Endothelial cell of umbilical vein (primary cell): Measurements from ENCODE around the gene LONRF3. TPM values are rescaled to one million over a fixed set of nuclear protein-coding genes. Genes with fewer than 3 reads are reported as not detected.

Source experiments
- BruUV-seq: library from RNA; stranded (reverse); fragments of 400-500 nt; replicated peaks from 2 replicates; lab custom pipeline; 2021; lab: Mats Ljungman, UMichigan
- CTCF ChIA-PET: fragments of 300-600, 350-600 bp; sonication (Branson Sonifier 250); formaldehyde crosslinking; loops from one replicate; lab custom pipeline; 2021; ENCODE audit warnings: antibody characterized with exemption, inconsistent platforms; lab: Charles Lee
- POLR2A ChIA-PET: fragments of 300-600, 350-600 bp; sonication (Branson Sonifier 250); formaldehyde crosslinking; loops from one replicate; lab custom pipeline; 2021; ENCODE audit warnings: antibody characterized with exemption, inconsistent platforms; lab: Charles Lee
- DNase-seq: peaks from one replicate; pipeline ENCODE4 v3.0.0-alpha.2; 2011; ENCODE audit warnings: low read depth, low spot score
- FAIRE-seq: peaks from 2 replicates; lab custom pipeline; 2011; peaks lifted over from hg19 to GRCh38; lab: Jason Lieb, UNC
- H2AFZ ChIP-seq: 2 replicates; pipeline ENCODE4 v1.6.0; 2012; ENCODE audit warnings: low read depth, low read length, control low read depth, inconsistent platforms
- H3K27ac ChIP-seq: 2 replicates; pipeline ENCODE4 v1.5.1; 2011; ENCODE audit warnings: low read depth, mild to moderate bottlenecking, control low read depth, low read length, moderate library complexity; ENCODE audit not compliant: insufficient read depth
- H3K27me3 ChIP-seq, 2 experiments: 2 replicates each; pipeline versions ENCODE4 v1.6.0 to v1.6.1; 2011; ENCODE audit warnings: low read length in 2 of 2, mixed read lengths in 1 of 2; ENCODE audit not compliant: control insufficient read depth in 2 of 2, insufficient read depth in 2 of 2
- H3K36me3 ChIP-seq, 2 experiments: 2 replicates in 1 of 2; 3 replicates in 1 of 2; pipeline ENCODE4 v1.5.1; 2011; ENCODE audit warnings: low read length in 2 of 2, mild to moderate bottlenecking in 1 of 2, moderate library complexity in 1 of 2; ENCODE audit not compliant: control insufficient read depth in 2 of 2, insufficient read depth in 2 of 2; ENCODE audit errors: extremely low read depth in 1 of 2
- H3K4me1 ChIP-seq: 3 replicates; pipeline ENCODE4 v1.5.1; 2011; ENCODE audit warnings: mild to moderate bottlenecking, low read length; ENCODE audit not compliant: control insufficient read depth, insufficient read depth; ENCODE audit errors: extremely low read depth
- H3K4me2 ChIP-seq: 2 replicates; pipeline ENCODE4 v1.6.1; 2011; ENCODE audit warnings: low read length, control low read depth, mixed read lengths; ENCODE audit not compliant: insufficient read depth
- H3K4me3 ChIP-seq, 3 experiments: fragments of 200-600 bp in 1 of 3; sonication (generic), shearing (Covaris generic) in 1 of 3; replicated peaks in 1 of 3; 2 replicates each; pipeline ENCODE4 v1.5.1; 2011 to 2016; ENCODE audit warnings: control low read depth in 3 of 3, low read length in 3 of 3, mild to moderate bottlenecking in 2 of 3, inconsistent platforms in 1 of 3, low read depth in 1 of 3, moderate library complexity in 1 of 3; ENCODE audit not compliant: insufficient read depth in 1 of 3
- H3K79me2 ChIP-seq: 2 replicates; pipeline ENCODE4 v1.6.0; 2012; ENCODE audit warnings: low read length, inconsistent platforms; ENCODE audit not compliant: control insufficient read depth, insufficient read depth
- H3K9ac ChIP-seq: replicated peaks from 2 replicates; pipeline ENCODE3; 2011; ENCODE audit warnings: low read length, control low read depth; ENCODE audit not compliant: insufficient read depth; ENCODE audit errors: extremely low read depth
- H3K9me1 ChIP-seq: replicated peaks from 3 replicates; pipeline ENCODE4 v1.6.0; 2011; ENCODE audit warnings: mild to moderate bottlenecking, low read length; ENCODE audit not compliant: control insufficient read depth, insufficient read depth; ENCODE audit errors: extremely low read depth
- H3K9me3 ChIP-seq: replicated peaks from 2 replicates; pipeline ENCODE4 v1.5.1; 2012; ENCODE audit warnings: low read length, inconsistent platforms; ENCODE audit not compliant: control insufficient read depth, insufficient read depth
- H4K20me1 ChIP-seq: replicated peaks from 2 replicates; pipeline ENCODE3; 2011; ENCODE audit warnings: mild to moderate bottlenecking, low read length; ENCODE audit not compliant: control insufficient read depth, insufficient read depth; ENCODE audit errors: extremely low read depth
- EZH2 ChIP-seq: IDR thresholded peaks from 2 replicates; pipeline ENCODE4 v1.6.1; 2012; ENCODE audit warnings: borderline replicate concordance, low read depth, mild to moderate bottlenecking, moderate library complexity, low read length, inconsistent platforms; ENCODE audit not compliant: severe bottlenecking
- FOS ChIP-seq: IDR thresholded peaks from 2 replicates; pipeline ENCODE4 v1.6.1; 2011; ENCODE audit warnings: mild to moderate bottlenecking, low read length, moderate library complexity, borderline replicate concordance; ENCODE audit not compliant: insufficient read depth
- GATA2 ChIP-seq: IDR thresholded peaks from 2 replicates; pipeline ENCODE4 v1.7.0; 2011; ENCODE audit warnings: low read depth, mild to moderate bottlenecking, moderate library complexity, mixed read lengths, low read length; ENCODE audit not compliant: insufficient read length, insufficient read depth
- JUN ChIP-seq: IDR thresholded peaks from 2 replicates; pipeline ENCODE4 v1.6.1; 2011; ENCODE audit warnings: borderline replicate concordance, low read depth; ENCODE audit not compliant: insufficient read length, insufficient read depth
- MAX ChIP-seq: IDR thresholded peaks from 2 replicates; pipeline ENCODE4 v1.6.1; 2011; ENCODE audit not compliant: insufficient read depth, insufficient read length
- MYC ChIP-seq: IDR thresholded peaks from one replicate; pipeline ENCODE4 v1.6.1; 2011; ENCODE audit warnings: mild to moderate bottlenecking, low read depth, low read length
- POLR2A ChIP-seq: IDR thresholded peaks from 2 replicates; pipeline ENCODE4 v1.6.1; 2012; ENCODE audit warnings: low read depth, mild to moderate bottlenecking, control low read depth, low read length
- POLR2AphosphoS5 ChIP-seq: IDR thresholded peaks from 2 replicates; pipeline ENCODE4 v1.6.1; 2012; ENCODE audit warnings: low read depth, mild to moderate bottlenecking, control low read depth, low read length, moderate library complexity; ENCODE audit not compliant: insufficient read depth
- dilution Hi-C: fragments of 300-500 bp; cut with MboI; formaldehyde crosslinking; loops from one replicate; pipeline ENCODE4 v1.15.0; 2019; ENCODE audit warnings: low sequenced_read_pairs; ENCODE audit not compliant: extremely low pct_ligation_motif_present
- intact Hi-C: fragments of 100-400 bp; cut with micrococcal nuclease; formaldehyde crosslinking; loops from one replicate; pipeline ENCODE4 v1.10.0; 2022
- polyA plus RNA-seq, 4 experiments: library from polyadenylated mRNA; depleted of rRNA in 3 of 4; stranded (reverse) in 3 of 4; unstranded in 1 of 4; fragments of >200 nt; gene quantifications; 2 replicates each; pipeline versions ENCODE4 v1.2.1 to v1.2.3, GENCODE V29; 2011 to 2012; ENCODE audit warnings: missing spikeins in 1 of 4
- total RNA-seq: library from RNA; stranded (reverse); gene quantifications from 2 replicates; pipeline ENCODE4 v1.2.3, GENCODE V29; 2021
- TF ChIP-seq, protein P1 (sequence below), 2 donors: IDR thresholded peaks; 1 replicate in 1 of 2; 2 replicates in 1 of 2; pipeline ENCODE4 v1.5.1; 2011; ENCODE audit warnings: low read length in 2 of 2, mild to moderate bottlenecking in 2 of 2, moderate library complexity in 2 of 2, control low read depth in 1 of 2, inconsistent platforms in 1 of 2, low read depth in 1 of 2; ENCODE audit not compliant: insufficient read depth in 1 of 2; ENCODE audit errors: extremely low read depth in 1 of 2

LONRF3 gene
- total and polyA plus RNA-seq, 2 donors (not counting 3 experiments of a cell fraction or from before 2014, with no cell fraction given) = 4.4 to 13.3 TPM

DNA sequence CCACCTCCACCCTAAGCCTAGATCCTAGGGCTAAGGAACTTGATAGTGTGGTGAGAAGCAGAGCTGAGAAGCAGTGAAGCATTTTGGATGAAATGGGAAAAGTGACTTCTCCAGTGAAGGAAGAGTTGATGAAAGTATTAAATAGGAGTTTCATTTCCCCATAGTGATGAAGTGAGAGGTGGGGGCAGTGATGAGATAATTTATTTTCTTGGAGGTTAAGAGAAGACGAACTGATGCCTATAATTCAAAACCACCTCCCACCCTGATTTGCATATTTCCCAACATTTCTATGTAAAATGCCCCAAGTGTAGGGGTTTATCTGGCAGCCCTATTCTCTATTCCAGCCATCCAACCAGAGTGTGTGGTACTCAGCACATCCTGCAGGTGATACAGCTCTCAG is 6.3 kb downstream of the LONRF3 start:
- POLR2A ChIA-PET = no interaction called here
- Histone ChIP-seq H3K36me3 (peaks cover 0 to 9% of the 10 kb centered on the region in 2 experiments), H4K20me1 (no peaks in the 10 kb centered on the region), H3K27me3 (no peaks in the 10 kb centered on the region), H3K4me1 (peaks cover 7% of the 10 kb centered on the region), H3K4me2 (no peak overlapping the region), H3K9me3 (no peaks in the 10 kb centered on the region), H3K9me1 (no peaks in the 10 kb centered on the region), H2AFZ (no peak overlapping the region), H3K27ac (no peak overlapping the region), H3K9ac (no peak overlapping the region), H3K4me3 (no peak overlapping the region), H3K79me2 (no peaks in the 10 kb centered on the region)
- no peak for DNase-seq
- dilution Hi-C loops = no loop called here
- intact Hi-C loops = no loop called here
- FAIRE-seq = no peak
- BruUV-seq = no TSS peak
- CTCF ChIA-PET = interaction anchor here (1.1 kb wide), 1 partner anchor 142 kb away, joined by 3 read pairs; no protein-coding TSS in a partner anchor
- TF ChIP-seq MYC = no peak
- no peak for TF ChIP-seq GATA2
- no peak for TF ChIP-seq MAX
- no peak for TF ChIP-seq POLR2A
- TF ChIP-seq FOS = no peak
- TF ChIP-seq, protein P1, sequence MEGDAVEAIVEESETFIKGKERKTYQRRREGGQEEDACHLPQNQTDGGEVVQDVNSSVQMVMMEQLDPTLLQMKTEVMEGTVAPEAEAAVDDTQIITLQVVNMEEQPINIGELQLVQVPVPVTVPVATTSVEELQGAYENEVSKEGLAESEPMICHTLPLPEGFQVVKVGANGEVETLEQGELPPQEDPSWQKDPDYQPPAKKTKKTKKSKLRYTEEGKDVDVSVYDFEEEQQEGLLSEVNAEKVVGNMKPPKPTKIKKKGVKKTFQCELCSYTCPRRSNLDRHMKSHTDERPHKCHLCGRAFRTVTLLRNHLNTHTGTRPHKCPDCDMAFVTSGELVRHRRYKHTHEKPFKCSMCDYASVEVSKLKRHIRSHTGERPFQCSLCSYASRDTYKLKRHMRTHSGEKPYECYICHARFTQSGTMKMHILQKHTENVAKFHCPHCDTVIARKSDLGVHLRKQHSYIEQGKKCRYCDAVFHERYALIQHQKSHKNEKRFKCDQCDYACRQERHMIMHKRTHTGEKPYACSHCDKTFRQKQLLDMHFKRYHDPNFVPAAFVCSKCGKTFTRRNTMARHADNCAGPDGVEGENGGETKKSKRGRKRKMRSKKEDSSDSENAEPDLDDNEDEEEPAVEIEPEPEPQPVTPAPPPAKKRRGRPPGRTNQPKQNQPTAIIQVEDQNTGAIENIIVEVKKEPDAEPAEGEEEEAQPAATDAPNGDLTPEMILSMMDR (IDR thresholded peaks at IDR 0.05; ENCODE audit: extremely low read depth in 1 of 2, insufficient read depth in 1 of 2, low read depth in 1 of 2, low read length in 2 of 2) = no peak
- no peak for TF ChIP-seq JUN
- TF ChIP-seq POLR2AphosphoS5 = no peak
- no peak for TF ChIP-seq EZH2
